ENCODE results near the gene ATAD3C.
"Not testable (repeated sequence)": the region's sequence is repeated elsewhere in the genome, so short reads cannot be mapped to it uniquely, and the experiment has no call there.

ATAD3C gene

DNA sequence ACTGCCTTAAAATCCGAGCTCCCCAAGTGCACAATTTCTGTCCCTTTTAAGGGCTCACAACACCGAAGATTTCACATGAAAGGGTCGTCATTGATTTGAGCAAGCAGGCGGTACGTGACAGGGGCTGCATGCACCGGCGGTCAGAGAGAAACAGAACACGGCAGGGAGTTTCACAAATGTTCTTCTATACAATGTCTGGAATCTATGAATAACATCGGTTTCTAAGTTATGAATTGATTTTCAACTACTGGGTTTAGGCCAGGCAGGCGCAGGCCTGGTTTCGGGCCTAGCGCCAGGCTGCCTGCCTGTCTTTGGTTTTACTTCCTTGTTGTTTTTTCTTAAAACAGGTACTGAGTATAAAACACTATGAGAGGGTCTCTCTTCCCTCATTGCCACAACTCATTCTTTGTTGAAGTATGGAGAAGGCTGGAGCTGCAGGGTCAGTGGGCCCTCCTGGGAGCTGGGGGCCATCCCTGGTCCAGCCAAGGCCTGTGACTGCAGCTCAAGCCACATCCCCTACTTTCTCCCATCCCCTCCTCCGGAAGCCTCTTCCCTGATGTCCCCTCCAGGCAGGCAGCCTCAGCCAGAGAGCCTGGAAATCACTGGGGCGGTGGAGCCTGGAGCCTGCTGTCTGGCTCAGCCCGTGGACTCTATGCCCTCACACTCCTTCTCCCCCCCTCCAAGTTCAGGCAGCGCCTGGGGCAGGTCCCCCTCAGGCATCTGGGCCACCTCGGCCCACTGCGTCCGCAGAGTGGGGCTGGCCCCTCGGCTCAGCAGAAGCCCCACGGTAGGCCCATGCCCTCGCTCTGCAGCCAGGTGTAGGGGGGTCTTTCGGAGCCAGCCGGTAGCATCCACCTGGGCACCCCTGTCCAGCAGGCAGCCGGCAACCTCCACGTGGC, 30.8 kb upstream of the ATAD3C start:
- DNase-seq = no peak

DNA sequence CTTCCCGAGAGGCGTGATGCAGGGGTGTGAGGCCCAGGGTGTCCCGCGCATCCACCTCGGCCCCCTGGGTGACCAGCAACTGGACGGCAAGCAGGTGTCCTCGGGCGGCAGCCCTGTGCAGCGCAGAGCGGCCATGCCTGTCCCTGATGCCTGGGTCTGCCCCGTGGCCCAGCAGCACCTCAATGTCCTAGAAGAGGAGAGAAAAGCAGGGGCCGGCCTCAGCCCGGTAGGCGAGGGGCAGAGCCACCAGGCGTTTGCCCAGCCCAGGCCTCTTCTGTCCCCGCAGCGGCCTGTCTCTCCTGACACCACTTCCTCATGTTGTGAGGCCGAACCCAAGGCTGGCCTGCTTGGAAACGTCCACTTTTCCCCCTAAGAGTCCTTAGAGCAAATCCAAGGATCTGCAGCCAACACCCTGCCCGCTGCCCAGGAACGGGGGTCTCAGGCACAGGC, 30.1 kb upstream of the ATAD3C start:
- DNase-seq = no peak

DNA sequence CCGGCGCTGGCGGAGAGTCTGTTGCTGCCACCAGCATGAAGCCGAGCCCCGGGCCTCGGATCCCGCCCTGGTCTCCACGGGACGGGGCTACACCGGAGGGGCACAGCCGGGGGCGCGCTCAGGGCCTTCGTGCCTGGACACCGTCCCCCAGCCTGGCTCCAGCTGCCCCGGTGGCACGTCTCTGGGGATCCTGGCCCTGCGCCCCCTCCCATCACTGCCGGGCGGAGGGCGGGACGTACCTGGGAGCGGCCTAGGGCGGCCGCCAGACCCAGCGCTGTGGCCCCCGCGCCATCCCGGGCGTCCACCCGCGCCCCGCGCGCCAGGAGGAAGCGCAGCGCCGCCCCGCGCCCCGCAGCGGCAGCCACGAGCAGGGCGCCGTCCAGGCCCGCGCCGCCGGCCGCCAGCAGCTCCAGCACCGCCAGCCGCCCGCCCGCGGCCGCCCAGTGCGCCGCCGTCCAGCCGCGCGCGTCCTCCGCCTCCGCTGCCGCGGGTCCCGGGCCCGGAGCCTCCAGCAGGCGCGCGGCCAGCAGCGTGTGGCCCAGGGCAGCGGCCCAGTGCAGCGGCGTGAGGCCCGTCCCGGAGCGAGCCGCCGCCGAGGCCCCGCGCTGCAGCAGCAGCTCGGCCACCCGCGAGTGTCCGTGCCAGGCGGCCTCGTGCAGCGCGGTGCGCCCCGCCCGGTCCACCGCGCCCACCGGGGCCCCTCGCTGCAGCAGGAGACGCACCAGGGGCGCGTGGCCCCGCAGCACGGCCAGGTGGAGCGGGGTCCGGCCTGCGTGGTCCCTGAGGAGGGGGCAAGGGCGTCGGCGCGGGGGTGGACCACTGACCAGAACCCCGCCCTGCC, 29.5 kb upstream of the ATAD3C start:
- peak in 5 of 58 donors; percentile 29 to 48 (median 32) for DNase-seq

DNA sequence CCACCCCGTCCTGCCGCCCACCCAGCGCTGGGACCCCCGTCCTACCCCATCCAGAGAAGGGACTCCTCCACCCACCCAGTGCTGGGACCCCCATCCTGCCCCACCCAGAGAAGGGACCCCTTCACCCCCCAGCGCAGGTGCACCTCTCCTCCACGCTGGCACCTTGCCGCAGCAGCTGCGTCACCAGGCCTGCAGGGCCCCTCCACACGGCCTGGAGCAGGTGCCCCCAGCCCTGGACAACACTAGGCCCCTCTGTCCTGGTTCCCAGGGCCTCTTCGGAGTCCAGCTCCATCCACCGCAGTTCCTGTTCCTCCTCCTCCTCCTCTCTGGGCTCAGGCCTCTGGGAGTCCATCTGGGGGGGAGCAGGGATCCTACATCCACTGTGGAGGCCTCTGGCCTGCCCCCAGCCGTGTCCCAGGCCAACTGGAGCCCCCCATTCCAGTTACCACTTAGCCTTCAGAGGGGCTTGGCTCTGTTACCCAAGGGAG, 28.8 kb upstream of the ATAD3C start:
- no peak for DNase-seq

DNA sequence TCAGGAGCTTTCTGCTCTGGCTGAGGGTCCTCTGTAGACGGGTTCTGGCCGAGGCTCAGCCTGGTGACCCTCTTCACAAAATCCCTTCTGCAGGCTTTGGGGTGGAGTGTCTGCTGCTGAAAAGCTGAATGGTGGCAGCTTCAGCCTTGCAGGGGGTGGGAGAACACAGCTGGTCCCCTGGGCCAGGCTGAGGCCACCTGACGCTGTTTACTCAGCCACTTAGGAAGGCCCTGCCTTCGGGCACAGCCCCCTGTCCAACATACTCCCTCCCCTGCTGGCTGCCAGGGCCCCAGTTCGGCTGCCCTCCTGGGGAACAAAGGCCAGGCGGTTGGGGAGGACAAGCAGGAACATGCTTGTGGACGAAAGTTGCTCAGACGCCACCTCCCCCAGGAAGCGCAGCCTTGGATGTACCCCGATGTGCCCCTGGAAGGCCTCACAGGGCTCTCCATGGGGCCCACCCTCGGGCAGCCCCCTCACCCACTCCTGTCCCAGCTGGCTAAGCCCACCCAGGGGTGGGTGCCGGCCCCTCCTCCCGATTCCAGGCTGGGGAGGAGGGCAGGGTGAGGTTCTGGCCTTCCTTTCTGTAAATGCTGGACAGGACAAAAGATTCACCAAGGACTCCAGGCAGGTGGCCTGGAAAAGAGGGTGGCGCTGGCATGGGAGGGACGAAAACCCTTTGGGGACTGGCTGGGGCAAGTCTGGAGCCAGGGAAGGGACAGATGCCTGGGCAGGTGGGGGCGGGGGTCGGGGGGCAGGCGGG, 28.2 kb upstream of the ATAD3C start, which contains the start of gene ANKRD65:
Gene ANKRD65 (minus strand): TSS at position 130 of the 760 bp plus-strand sequence. CDS start 271 bp downstream, outside the sequence.
- DNase-seq = peak in 27 of 58 donors; percentile 21 to 72 (median 43)

DNA sequence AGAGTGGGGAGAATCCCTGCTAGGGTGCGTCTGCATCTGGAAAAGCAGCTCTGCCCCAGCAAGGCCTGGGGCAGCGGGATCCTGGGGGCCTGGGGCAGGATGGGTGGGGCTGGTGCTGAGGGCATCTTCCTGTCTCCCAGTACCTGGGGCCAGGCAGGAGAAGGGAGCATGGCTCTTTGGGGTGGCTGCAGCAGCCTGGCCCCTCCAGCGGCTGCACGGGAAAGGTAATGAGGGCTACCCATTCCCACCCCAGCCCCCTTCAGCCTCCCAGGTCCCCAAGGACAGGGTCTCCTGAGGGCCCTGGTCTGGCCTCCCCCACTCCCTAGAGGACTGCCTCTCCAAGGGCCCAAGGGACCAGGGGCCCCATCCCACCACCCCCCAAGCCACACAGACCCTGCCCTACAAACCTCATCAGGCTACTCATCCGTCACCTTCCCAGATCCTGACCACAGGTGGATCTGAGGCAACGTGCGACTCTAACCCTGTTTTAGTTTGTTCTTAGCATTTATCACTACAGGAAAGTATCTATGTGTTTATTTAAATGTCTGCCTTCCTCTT, 27.5 kb upstream of the ATAD3C start:
- DNase-seq = no peak

DNA sequence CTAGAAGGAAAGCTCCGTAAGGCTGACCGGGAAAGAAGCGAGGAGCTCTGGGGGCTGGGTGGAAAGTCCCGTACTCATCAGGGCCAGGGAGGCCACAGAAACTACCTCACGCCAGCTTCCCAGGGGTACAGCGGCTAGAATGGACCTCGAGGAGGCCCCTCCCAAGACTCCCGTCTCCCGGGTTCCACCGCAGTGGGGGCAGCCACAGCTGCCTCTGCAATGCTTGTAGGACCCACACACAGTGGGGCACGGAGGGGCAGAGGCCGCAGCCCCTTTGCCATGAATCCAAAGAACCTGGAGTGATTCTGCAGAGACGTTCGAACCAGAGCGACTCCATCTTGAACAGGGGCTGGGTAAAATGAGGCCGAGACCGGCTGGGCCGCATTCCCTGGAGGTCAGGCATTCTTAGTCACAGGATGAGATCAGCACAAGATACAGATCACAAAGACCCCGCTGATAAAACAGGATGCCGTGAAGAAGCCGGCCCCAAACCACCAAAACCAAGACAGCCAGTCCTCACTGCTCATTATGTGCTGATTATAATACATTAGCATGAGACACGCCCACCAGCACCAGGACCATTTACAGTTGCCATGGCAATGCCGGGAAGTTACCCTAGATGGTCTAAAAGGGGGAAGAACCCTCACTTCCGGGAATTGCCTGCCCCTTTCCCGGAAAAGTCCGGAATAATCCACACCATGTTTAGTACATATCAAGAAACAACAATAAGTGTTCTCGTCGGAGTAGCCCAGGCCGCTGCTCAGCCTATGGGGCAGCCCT, 26.8 kb upstream of the ATAD3C start:
- DNase-seq = peak in 2 of 58 donors; percentile 31 to 65

DNA sequence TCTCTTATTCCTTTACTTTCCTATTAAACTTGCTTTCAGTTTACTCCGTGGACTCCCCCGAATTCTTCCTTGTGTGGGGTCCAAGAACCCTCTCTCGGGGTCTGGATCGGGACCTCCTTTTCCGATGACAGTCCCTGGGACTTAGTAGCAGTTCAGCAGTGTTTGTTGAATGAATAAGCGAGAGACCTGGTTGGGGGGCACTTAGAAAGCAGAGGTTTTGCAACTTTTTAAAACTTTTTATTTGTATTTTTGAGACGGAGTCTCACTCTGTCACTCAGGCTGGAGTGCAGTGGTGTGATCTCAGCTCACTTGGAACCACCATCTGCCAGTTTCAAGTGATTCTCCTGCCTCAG, 26.3 kb upstream of the ATAD3C start:
- no peak for DNase-seq

DNA sequence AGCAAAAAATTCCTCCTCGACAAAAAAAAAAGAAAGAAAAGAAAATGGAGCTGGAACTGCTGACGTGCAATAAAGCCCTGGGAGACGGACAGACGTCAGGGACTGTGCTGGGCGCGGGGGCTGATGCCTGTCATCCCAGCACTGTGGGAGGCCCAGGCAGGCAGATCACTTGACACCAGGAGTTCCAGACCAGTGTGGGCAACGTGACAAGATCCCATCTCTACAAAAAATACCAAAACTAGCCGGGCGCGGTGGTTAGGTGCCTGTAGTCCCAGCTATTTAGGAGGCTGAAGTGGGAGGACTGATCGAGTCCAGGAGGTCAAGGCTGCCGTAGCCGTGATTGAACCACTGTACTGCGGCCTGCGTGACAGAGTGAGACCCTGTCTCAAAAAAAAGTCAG, 24.8 kb upstream of the ATAD3C start:
- DNase-seq = no peak

DNA sequence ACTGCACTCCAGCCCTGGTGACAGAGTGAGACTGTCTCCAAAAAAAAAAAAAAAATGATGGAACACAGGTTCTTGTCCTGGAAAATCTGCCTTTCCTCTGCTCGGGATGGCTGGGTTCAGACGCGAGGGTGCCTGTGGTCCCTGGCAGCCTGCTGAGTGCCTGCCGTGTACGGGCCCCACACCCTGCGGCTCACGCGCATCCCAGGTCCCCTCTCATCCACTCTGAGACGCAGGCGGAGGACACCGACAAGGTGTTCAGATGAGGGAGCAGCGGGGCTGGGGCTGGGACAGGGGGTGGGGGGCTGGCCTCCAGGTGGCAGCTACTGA, 24.1 kb upstream of the ATAD3C start:
- DNase-seq = no peak

DNA sequence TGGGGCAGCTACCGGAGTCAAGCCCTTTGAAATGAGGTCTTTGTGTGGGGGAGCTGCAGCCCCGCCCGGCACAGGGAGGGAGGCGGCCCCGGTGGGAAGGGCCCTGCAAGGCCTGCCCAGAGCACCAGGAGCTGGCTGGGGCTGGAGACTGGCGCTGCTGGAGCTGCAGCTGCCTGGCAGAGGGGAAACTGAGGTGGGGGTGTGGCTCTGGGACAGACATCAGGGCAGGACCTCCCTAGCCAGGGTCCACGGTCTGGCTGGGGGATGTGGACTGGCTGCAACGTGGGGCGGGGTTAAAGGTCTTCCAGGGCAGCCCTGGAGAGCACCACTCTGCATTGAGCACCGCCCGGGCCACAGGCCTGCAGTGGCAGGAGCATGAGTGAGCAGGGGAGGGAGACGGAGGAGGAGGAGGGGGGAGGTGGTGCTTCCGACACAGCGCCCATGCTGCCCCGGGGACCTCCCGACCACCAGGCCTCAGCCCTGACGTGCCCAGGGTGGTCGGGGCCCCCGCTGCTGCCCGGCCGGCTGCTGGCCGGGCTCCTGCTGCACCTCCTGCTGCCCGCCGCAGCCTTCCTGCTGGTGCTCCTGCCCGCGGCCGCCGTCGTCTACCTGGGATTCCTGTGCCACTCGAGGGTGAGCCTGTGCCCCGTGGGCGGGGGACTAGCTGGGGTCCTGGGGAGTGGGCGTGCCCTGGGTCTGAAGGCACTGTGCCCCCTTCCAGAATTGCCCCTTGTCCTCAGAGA, 23.6 kb upstream of the ATAD3C start:
- DNase-seq = peak in 42 of 58 donors; percentile 19 to 87 (median 67)

DNA sequence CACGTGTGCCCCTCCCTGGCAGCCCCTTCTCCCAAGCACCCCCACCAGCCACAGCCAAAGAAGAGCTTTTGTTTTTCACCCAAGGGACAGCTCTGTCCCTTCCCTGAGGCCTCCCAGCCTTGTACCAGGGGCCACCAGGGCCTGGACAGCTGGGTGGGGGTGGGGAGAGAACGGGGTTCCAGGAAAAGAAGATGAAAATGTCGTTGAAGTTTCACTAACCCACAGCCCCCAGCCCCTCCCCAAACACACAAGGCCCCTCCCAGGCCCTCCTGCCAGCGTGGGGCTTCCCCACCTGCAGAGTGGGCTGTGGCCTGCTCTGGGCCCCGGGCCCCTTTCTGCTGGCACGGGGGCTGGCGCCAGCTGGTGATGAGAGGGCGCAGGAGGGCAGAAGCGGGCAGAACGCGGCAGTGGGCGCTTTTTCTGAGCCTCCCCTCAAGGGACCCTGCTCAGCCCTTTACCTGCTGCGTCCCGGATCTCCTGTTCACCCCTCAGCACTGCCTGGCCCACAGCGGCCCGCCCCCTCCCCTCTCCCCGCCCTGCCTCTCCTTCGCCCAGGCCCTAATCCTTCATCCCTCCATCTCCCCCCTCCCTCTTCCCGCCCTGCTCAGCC, 22.9 kb upstream of the ATAD3C start:
- DNase-seq = peak in 38 of 58 donors; percentile 30 to 90 (median 66)

DNA sequence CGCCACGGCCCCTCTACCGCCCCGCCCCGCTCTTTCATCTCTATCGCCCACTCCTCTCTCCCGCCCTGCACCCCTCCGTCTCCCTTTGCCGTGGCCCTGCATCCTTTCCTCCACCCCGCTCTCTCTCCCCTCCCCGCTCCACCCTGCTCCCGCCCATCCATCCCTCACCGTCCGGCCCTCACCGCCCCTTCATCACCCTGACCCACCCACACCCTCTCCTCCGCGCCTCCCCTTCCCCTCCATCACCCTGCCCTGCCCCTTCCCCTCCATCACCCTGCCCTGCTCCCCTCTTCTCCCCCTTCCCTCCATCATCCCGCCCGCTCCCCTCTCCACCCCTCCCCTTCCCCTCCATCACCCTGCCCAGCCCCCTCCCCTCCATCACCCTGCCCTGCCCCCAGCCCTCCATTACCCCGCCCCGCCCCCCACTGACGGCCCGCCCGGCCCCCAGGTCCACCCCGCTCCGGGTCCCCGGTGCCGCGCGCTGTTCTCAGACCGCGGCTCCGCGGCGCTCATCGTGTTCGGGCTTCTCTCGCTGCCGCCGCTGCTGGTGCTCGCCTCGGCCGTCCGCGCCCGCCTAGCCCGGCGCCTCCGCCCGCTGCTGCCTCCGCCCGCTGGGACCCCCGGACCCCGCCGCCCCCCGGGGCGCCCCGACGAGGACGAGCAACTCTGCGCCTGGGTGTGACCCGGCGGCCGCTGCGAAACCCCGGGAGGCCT, 22.2 kb upstream of the ATAD3C start:
- DNase-seq = peak in 26 of 58 donors; percentile 24 to 83 (median 62)

DNA sequence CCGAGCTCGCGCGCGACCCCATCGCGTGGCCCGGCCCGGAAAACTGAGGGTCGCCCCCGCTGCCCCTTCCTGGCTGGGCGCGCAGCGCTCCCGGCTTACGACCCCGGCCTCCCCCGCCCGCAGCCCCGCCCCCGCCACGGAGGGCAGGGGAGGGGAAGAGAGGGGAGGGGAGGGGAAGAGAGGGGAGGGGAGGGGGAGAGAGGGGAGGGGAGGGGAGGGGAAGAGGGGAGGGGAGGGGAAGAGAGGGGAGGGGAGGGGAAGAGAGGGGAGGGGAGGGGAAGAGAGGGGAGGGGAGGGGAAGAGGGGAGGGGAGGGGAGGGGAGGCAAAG, 21.7 kb upstream of the ATAD3C start:
- peak in 3 of 58 donors; percentile 22 to 57 (median 52) for DNase-seq

DNA sequence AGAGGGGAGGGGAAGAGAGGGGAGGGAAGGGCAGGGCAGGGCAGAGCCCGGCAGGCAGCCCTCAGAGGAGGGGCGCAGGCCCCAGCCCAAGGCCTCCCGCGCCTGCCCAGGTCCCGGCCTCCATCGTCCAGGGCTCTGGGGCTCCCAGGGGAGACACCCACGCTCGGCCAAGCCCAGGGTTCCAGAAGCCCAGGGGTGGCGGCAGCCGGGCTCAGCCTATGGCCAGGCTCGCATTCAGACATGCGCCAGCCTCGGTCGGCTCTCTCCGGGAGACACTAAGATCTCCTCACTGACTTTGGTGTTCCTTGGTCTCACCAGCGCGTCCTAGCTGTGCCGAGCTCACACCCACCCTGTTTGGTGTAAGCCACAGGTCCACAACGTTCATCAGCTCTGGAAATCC, 21.3 kb upstream of the ATAD3C start:
- DNase-seq = peak in 2 of 58 donors; percentile 57 to 59

DNA sequence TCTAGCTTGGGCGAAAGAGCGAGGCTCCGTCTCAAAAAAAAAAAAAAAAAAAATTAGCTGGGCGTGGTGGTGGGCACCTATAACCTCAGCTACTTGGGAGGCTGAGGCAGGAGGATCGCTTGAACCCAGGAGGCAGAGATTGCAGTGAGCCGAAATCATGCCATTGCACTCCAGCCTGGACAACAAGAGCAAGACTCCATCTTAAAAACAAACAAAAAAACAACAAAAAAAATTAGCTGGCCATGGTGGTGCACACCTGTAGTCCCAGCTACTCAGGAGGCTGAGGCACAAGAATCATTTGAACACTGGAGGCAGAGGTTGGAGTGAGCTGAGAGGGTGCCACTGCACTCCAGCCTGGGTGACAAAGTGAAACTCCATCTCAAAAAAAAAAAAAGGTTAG, 20.5 kb upstream of the ATAD3C start:
- not testable (repeated sequence) for DNase-seq

DNA sequence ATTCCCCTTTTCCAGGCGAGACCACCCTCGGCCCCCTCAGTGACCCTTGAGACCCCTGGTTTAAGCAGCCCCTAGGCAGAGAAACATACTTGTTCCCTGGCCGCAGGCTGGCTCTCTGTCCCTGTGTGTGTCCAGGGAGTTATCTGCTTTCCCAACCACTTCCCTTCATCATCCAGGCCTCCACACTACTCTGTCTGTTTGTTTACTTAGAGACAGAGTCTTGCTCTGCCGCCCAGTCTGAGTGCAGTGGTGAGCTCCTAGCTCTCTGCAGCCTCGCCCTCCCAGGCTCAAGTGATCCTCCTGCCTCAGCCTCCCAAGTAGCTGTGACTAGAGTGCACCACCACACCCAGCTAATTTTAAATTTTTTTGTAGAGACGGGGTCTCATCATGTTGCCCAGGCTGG, 19.8 kb upstream of the ATAD3C start:
- no peak for DNase-seq

Measured in anterior cingulate cortex (tissue), 58 donors.